Measurements from ENCODE around the gene ATXN2L. TPM values are rescaled to one million over a fixed set of nuclear protein-coding genes. Genes with fewer than 3 reads are reported as not detected.

The ATXN2L gene
- total and polyA plus RNA-seq, 10 of the 15 experiments (the other 5 are each of a cell fraction or from before 2014, with no cell fraction given), result 3.5 to 210 (median 61.1) TPM

- RAD21 ChIA-PET (ENCODE audit: unreplicated experiment), result no interaction called here
- no peak overlapping the region for H3K4me3 ChIP-seq
- TF ChIP-seq POLR2A (IDR thresholded peaks at IDR 0.05; ENCODE audit: low read depth, low read length), result peak; percentile 30; the same call in 1 of the 2 replicates
- TF ChIP-seq E2F4 (IDR thresholded peaks at IDR 0.05; ENCODE audit: low read depth, low read length), result no peak
- H3K4me2 ChIP-seq (ENCODE audit: control insufficient read depth, insufficient read depth), result no peak overlapping the region
- FAIRE-seq, result no peak
- H3K27ac ChIP-seq (ENCODE audit: control insufficient read depth, insufficient read depth), result no peak overlapping the region
- CTCF ChIA-PET, result interaction anchor here (1.4 to 1.6 kb wide), 2 partner anchors 67 to 68 kb away, joined by 8 to 14 read pairs; no protein-coding TSS in a partner anchor
- in situ Hi-C loops (cut with MboI), result no loop called here
- no peaks in the 10 kb centered on the region for H3K9me3 ChIP-seq (replicated peaks; ENCODE audit: control insufficient read depth, insufficient read depth, low read length)
- POLR2A ChIA-PET, result no interaction called here
- SMC1A ChIA-PET (ENCODE audit: uncharacterized antibody, unreplicated experiment), result no interaction called here
- intact Hi-C loops (cut with micrococcal nuclease; ENCODE audit: unreplicated experiment), result loop anchor here (5.0 kb wide), 1 partner anchor 55 kb away; the partner anchor contains the start of gene CD19
- no peak for DNase-seq (ENCODE audit: low read depth, low spot score)
- no peak for ATAC-seq
- no peak overlapping the region for H3K9ac ChIP-seq (ENCODE audit: control insufficient read depth, insufficient read depth, low read length)
- no peaks in the 10 kb centered on the region for H4K20me1 ChIP-seq (ENCODE audit: control insufficient read depth, insufficient read depth)
- peaks cover 13% of the 10 kb centered on the region for H3K4me1 ChIP-seq (ENCODE audit: control insufficient read depth, insufficient read depth, low read length)
- no peaks in the 10 kb centered on the region for H3K27me3 ChIP-seq (replicated peaks in 1 of 2; ENCODE audit: control insufficient read depth in 2 of 2, insufficient read depth in 2 of 2, low read length in 1 of 2)
- no peaks in the 10 kb centered on the region for H3K79me2 ChIP-seq (ENCODE audit: control insufficient read depth, insufficient read depth, low read length)
- peaks cover 0 to 7% of the 10 kb centered on the region in 2 experiments; a peak in 3 of 4 replicates for H3K36me3 ChIP-seq (ENCODE audit: control insufficient read depth in 2 of 2, insufficient read depth in 2 of 2, low read length in 1 of 2)
- 42% methylated on average over 2 of the region's 2 CpGs for WGBS (ENCODE audit: insufficient coverage, insufficient replicate concordance, low lambda C conversion rate, missing lambda C conversion rate)
- BruUV-seq (replicated peaks), result no TSS peak
- H2AFZ ChIP-seq (ENCODE audit: control insufficient read depth, low read depth, low read length), result no peak overlapping the region
These were observed 54.8 kb downstream of the ATXN2L start for GRCh38 chr16:28877655-28878000.

- FAIRE-seq (no peak), ATAC-seq (no peak), DNase-seq (ENCODE audit: low read depth, low spot score) (no peak)
- ChIA-PET RAD21 (ENCODE audit: unreplicated experiment) (interaction anchor here (1.7 to 2.7 kb wide), 3 partner anchors 32 to 67 kb away, joined by 5 to 13 read pairs (median 12); partner anchors contain the start of genes CD19 and TUFM), CTCF (interaction anchor here (0.6 to 2.4 kb wide), 6 partner anchors 15 to 1071 kb away, joined by 3 to 14 read pairs (median 5); partner anchors contain the start of genes CD19 and SH2B1), POLR2A (interaction anchor here (0.5 to 1.7 kb wide), 8 partner anchors 11 to 67 kb away, joined by 3 to 8 read pairs (median 3); partner anchors contain the start of genes CD19 and TUFM), SMC1A (ENCODE audit: uncharacterized antibody, unreplicated experiment) (interaction anchor here (0.7 to 2.3 kb wide), 5 partner anchors 11 to 66 kb away, joined by 3 to 26 read pairs (median 5); no protein-coding TSS in a partner anchor)
- TF ChIP-seq ZNF207 (IDR thresholded peaks at IDR 0.05; ENCODE audit: borderline replicate concordance), result no peak
- TF ChIP-seq ZNF274 (IDR thresholded peaks at IDR 0.05; ENCODE audit: insufficient read depth, insufficient read length), result no peak
- no peak for TF ChIP-seq RB1 (IDR thresholded peaks at IDR 0.05; ENCODE audit: borderline replicate concordance)
- TF ChIP-seq, protein P1, sequence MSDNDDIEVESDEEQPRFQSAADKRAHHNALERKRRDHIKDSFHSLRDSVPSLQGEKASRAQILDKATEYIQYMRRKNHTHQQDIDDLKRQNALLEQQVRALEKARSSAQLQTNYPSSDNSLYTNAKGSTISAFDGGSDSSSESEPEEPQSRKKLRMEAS (IDR thresholded peaks at IDR 0.05; ENCODE audit: low read depth, low read length), result no peak
- no peak for TF ChIP-seq NFIC (IDR thresholded peaks at IDR 0.05; ENCODE audit: low read depth, low read length)
- TF ChIP-seq NFYA (IDR thresholded peaks at IDR 0.05; ENCODE audit: borderline replicate concordance, low read depth, low read length), result no peak
- no peak for TF ChIP-seq NR2C2 (IDR thresholded peaks at IDR 0.05; ENCODE audit: borderline replicate concordance, control insufficient read depth, insufficient read length, low read depth)
- no peak for TF ChIP-seq CREB1 (IDR thresholded peaks at IDR 0.05; ENCODE audit: low read depth)
- TF ChIP-seq SMARCA5 (IDR thresholded peaks at IDR 0.05), result no peak
- no peak for TF ChIP-seq PAX5 (IDR thresholded peaks at IDR 0.05; ENCODE audit: borderline replicate concordance, low read depth, low read length)
- TF ChIP-seq POU2F2 (IDR thresholded peaks at IDR 0.05; ENCODE audit: borderline replicate concordance, low read depth, low read length), result no peak
- TF ChIP-seq ESRRA (IDR thresholded peaks at IDR 0.05; ENCODE audit: low read length), result no peak
- no peak for TF ChIP-seq NBN (IDR thresholded peaks at IDR 0.05)
- no TSS peak for BruUV-seq (replicated peaks)
- Histone ChIP-seq H3K4me2 (ENCODE audit: control insufficient read depth, insufficient read depth) (peak within 1 kb of the TSS; percentile 98), H3K4me3 (peak within 1 kb of the TSS; percentile 95), H4K20me1 (ENCODE audit: control insufficient read depth, insufficient read depth) (no peaks in the 10 kb centered on the region), H3K9ac (ENCODE audit: control insufficient read depth, insufficient read depth, low read length) (peak within 1 kb of the TSS; percentile 77), H3K9me3 (replicated peaks; ENCODE audit: control insufficient read depth, insufficient read depth, low read length) (no peaks in the 10 kb centered on the region), H2AFZ (ENCODE audit: control insufficient read depth, low read depth, low read length) (peak within 1 kb of the TSS; percentile 85), H3K79me2 (ENCODE audit: control insufficient read depth, insufficient read depth, low read length) (no peaks in the 10 kb centered on the region), H3K27me3 (replicated peaks in 1 of 2; ENCODE audit: control insufficient read depth in 2 of 2, insufficient read depth in 2 of 2, low read length in 1 of 2) (no peaks in the 10 kb centered on the region), H3K36me3 (ENCODE audit: control insufficient read depth in 2 of 2, insufficient read depth in 2 of 2, low read length in 1 of 2) (peaks cover 0 to 3% of the 10 kb centered on the region in 2 experiments; a peak in 3 of 4 replicates), H3K27ac (ENCODE audit: control insufficient read depth, insufficient read depth) (peak within 1 kb of the TSS; percentile 20; the same call in 1 of the 2 replicates), H3K4me1 (ENCODE audit: control insufficient read depth, insufficient read depth, low read length) (peaks cover 13% of the 10 kb centered on the region)
- intact Hi-C loops (cut with micrococcal nuclease; ENCODE audit: unreplicated experiment), result loop anchor here (2.0 to 5.0 kb wide), 2 partner anchors 32 to 54 kb away; partner anchors contain the start of genes CD19 and TUFM
- in situ Hi-C loops (cut with MboI), result no loop called here
- WGBS (ENCODE audit: insufficient coverage, insufficient replicate concordance, low lambda C conversion rate, missing lambda C conversion rate), result 84% methylated on average over 25 of the region's 25 CpGs
These were observed 55.5 kb downstream of the ATXN2L start, which contains the start of gene ATP2A1 for GRCh38 chr16:28878083-28878926. ATP2A1 (plus strand) TSS chr16:28878488; CDS start chr16:28878672, 184 bp downstream.

Measured in GM12878 (cell line).